ENCODE results near the gene SMAD7. TPM values are rescaled to one million over a fixed set of nuclear protein-coding genes. Genes with fewer than 3 reads are reported as not detected.
A peak's percentile ranks its signal among the peaks of the same experiment; 100 is the strongest.

The SMAD7 gene
- total RNA-seq, 2 experiments from 2014 or later: 244 to 254 TPM

DNA sequence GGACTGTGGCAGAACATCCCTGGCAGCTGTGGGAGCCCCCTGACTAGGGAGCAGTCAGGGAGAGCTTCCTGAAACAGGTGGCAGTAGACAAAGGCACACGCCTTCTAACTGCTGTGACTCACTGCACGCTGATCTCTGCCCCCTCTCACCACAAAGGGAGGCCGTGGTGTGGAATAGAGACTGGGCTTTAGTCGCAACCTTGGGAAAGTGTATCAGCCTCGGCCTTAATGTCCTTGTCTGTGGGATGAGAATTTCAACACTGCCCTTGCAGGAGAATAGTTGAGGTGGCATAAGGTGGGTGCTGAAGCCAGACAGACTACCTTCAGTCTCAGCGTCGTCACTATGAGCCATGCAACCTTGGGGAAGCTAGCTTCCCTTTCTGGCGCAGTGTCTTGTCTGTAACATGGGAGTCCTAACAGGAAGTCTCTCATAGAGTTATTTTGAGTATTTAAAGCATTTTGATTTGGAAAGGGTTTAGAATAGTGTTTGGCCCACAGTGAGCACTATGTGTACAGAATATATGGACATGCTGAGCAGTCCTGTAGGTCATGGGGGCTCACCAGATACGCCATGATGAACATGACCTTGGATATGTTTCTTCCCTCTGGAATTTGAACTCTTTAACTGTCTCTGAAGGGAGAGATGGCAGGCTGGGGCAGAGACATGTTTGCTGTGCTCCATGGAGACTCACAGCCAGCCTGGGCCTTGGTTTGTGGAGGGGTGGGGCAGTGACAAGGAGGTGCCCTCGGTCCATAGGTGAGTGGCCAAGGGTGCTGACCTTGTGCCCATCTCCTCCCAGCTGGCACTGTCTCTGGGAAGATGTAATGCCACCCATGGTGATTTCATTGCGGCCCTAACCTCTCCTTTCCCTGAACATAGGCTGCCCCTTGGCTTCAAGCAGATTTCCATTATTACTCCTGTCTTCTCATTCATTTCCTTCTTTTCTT is 29.5 kb upstream of the SMAD7 start:
- POLR2A ChIA-PET: no interaction called here
- no peak overlapping the region for H3K27ac ChIP-seq (ENCODE audit: low read depth in 1 of 2, low read length in 2 of 2)
- no peak overlapping the region for H3K27ac Mint-ChIP-seq

DNA sequence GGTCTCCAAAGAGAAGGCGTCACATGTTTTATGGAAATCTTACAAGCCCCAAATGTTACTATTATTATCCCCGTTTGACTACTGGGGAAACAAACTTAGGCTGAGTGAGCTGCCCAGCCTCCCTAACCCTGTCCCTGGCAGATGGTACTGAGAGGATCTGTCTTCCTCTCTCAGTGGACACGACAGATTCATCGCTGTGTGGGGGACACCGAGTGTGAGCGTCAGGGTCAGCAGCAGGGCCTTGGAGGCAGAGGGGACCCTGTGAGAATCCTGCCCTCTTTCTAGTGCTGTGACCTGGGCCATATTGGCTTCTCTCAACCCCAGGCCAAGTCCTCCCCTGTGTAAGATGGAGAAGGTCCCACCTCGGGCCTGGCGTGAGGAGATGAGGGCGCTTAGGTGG is 27.1 kb upstream of the SMAD7 start:
- Histone ChIP-seq H3K36me3 (ENCODE audit: insufficient read depth, low read length) (no peaks in the 10 kb centered on the region), H3K27ac (ENCODE audit: low read depth in 1 of 2, low read length in 2 of 2) (no peak overlapping the region), H3K4me1 (ENCODE audit: insufficient read depth, low read length) (peaks cover 25% of the 10 kb centered on the region), H3K27me3 (ENCODE audit: control insufficient read depth in 1 of 2, insufficient read depth in 2 of 2, low read length in 2 of 2) (peaks cover 0 to 7% of the 10 kb centered on the region in 2 experiments), H3K9me3 (ENCODE audit: control insufficient read depth in 1 of 2, insufficient read depth in 1 of 2, low read length in 2 of 2) (no peaks in the 10 kb centered on the region), H3K4me3 (ENCODE audit: low read length) (no peak overlapping the region)
- POLR2A ChIA-PET: no interaction called here
- intact Hi-C loops (cut with DNase I, micrococcal nuclease): loop anchor here in 1 of 2 experiments (5.0 to 10.0 kb wide), 2 partner anchors 36 to 53 kb away; no protein-coding TSS in a partner anchor
- CTCF ChIA-PET: no interaction called here
- no peak overlapping the region for H3K27ac Mint-ChIP-seq
- TF ChIP-seq, protein P1, sequence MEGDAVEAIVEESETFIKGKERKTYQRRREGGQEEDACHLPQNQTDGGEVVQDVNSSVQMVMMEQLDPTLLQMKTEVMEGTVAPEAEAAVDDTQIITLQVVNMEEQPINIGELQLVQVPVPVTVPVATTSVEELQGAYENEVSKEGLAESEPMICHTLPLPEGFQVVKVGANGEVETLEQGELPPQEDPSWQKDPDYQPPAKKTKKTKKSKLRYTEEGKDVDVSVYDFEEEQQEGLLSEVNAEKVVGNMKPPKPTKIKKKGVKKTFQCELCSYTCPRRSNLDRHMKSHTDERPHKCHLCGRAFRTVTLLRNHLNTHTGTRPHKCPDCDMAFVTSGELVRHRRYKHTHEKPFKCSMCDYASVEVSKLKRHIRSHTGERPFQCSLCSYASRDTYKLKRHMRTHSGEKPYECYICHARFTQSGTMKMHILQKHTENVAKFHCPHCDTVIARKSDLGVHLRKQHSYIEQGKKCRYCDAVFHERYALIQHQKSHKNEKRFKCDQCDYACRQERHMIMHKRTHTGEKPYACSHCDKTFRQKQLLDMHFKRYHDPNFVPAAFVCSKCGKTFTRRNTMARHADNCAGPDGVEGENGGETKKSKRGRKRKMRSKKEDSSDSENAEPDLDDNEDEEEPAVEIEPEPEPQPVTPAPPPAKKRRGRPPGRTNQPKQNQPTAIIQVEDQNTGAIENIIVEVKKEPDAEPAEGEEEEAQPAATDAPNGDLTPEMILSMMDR (IDR thresholded peaks at IDR 0.05): no peak
- ATAC-seq (ENCODE audit: poor library complexity) (no peak), DNase-seq (no peak)
- peaks cover 49% of the 10 kb centered on the region for H3K27me3 Mint-ChIP-seq
- H3K4me3 Mint-ChIP-seq: peak overlapping the region; percentile 90
- peaks cover 23% of the 10 kb centered on the region for H3K4me1 Mint-ChIP-seq (ENCODE audit: low read depth)
- no peaks in the 10 kb centered on the region for H3K36me3 Mint-ChIP-seq (ENCODE audit: low read depth)
- H3K9me3 Mint-ChIP-seq: no peaks in the 10 kb centered on the region

More for the DNA sequence above, 29.5 kb upstream of the SMAD7 start:
- Histone ChIP-seq H3K9me3 (ENCODE audit: control insufficient read depth in 1 of 2, insufficient read depth in 1 of 2, low read length in 2 of 2) (no peaks in the 10 kb centered on the region), H3K4me1 (ENCODE audit: insufficient read depth, low read length) (peaks cover 21% of the 10 kb centered on the region), H3K36me3 (ENCODE audit: insufficient read depth, low read length) (no peaks in the 10 kb centered on the region), H3K4me3 (ENCODE audit: low read length) (no peak overlapping the region), H3K27me3 (ENCODE audit: control insufficient read depth in 1 of 2, insufficient read depth in 2 of 2, low read length in 2 of 2) (peaks cover 0 to 5% of the 10 kb centered on the region in 2 experiments)
- TF ChIP-seq, protein P1 (IDR thresholded peaks at IDR 0.05): no peak
- H3K4me1 Mint-ChIP-seq (ENCODE audit: low read depth): peaks cover 23% of the 10 kb centered on the region
- H3K36me3 Mint-ChIP-seq (ENCODE audit: low read depth): no peaks in the 10 kb centered on the region
- no peaks in the 10 kb centered on the region for H3K9me3 Mint-ChIP-seq
- intact Hi-C loops (cut with DNase I, micrococcal nuclease): loop anchor here in 1 of 2 experiments (5.0 to 10.0 kb wide), 2 partner anchors 38 to 55 kb away; no protein-coding TSS in a partner anchor
- ATAC-seq (ENCODE audit: poor library complexity): no peak
- H3K4me3 Mint-ChIP-seq: no peak overlapping the region
- DNase-seq: peak in 2 of 14 experiments; percentile 40 to 50
- peaks cover 49% of the 10 kb centered on the region for H3K27me3 Mint-ChIP-seq
- CTCF ChIA-PET: interaction anchor here (0.7 kb wide), 1 partner anchor 9 kb away, joined by 3 read pairs; no protein-coding TSS in a partner anchor

DNA sequence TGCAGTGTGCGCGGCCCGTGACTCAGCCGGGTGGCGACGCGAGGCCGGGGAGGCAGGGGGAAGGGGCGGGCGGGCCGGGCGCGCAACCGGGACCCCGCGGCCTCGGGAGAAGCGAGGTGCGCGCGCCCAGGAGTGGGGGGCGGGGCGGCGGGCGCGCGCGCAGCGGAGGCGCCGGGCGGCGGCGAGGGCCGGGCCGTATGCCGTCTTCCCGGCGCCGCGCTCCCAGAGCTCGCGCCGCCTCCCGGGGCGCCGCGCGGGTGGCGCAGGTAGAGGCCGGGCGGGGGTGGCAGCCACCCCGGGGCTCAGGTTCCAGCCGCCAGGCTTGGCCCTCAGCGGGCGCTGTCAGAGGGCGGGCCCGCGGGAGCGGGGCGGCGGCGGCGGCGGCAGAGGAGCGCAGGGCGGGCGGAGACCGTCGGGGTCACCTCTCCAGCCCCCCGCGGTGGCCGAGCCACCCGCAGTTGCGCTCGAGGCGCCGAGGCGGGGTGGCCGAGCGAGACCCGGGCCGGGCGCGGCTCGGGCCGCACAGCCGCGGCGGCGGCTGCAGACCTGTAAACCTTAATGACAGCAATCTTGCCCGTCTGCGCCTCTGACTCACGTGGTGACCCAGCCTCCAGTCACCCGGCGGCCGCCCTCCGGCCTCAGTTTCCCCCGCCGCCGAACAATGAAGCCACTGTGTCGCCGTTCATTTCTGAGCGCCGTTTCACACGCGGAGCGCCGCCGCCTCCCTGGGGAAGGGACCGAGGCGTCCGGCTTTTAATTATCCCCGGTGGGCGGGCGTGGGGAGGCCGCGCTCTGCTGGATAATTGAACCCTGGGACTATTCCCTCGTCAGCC is 25.3 kb upstream of the SMAD7 start:
- Mint-ChIP-seq H3K36me3 (ENCODE audit: low read depth) (no peaks in the 10 kb centered on the region), H3K9me3 (no peaks in the 10 kb centered on the region), H3K4me3 (peak overlapping the region; percentile 90), H3K27ac (peak overlapping the region; percentile 42), H3K27me3 (peaks cover 36% of the 10 kb centered on the region), H3K4me1 (ENCODE audit: low read depth) (peaks cover 14% of the 10 kb centered on the region)
- CTCF ChIA-PET: no interaction called here
- Histone ChIP-seq H3K9me3 (ENCODE audit: control insufficient read depth in 1 of 2, insufficient read depth in 1 of 2, low read length in 2 of 2) (no peaks in the 10 kb centered on the region), H3K4me3 (ENCODE audit: low read length) (peak overlapping the region; percentile 52), H3K36me3 (ENCODE audit: insufficient read depth, low read length) (no peaks in the 10 kb centered on the region), H3K27ac (ENCODE audit: low read depth in 1 of 2, low read length in 2 of 2) (no peak overlapping the region), H3K27me3 (ENCODE audit: control insufficient read depth in 1 of 2, insufficient read depth in 2 of 2, low read length in 2 of 2) (peaks cover 0 to 7% of the 10 kb centered on the region in 2 experiments), H3K4me1 (ENCODE audit: insufficient read depth, low read length) (peaks cover 22% of the 10 kb centered on the region)
- intact Hi-C loops (cut with DNase I, micrococcal nuclease): loop anchor here in 1 of 2 experiments (2.0 to 10.0 kb wide), 3 partner anchors 23 to 51 kb away; no protein-coding TSS in a partner anchor
- peak; percentile 18 to 84 (median 48) for DNase-seq
- peak; percentile 80 for ATAC-seq (ENCODE audit: poor library complexity)
- POLR2A ChIA-PET: interaction anchor here (1.0 kb wide), 1 partner anchor 133 kb away, joined by 3 read pairs; no protein-coding TSS in a partner anchor
- TF ChIP-seq, protein P1 (IDR thresholded peaks at IDR 0.05): no peak
